HG02798 (cell line): ENCODE data around the gene DDX28.

Experiments used
- ATAC-seq: cut with Tn5 transposase; IDR thresholded peaks from one replicate; pipeline ENCODE4 v1.9.1; 2021; ENCODE audit warnings: mild to moderate bottlenecking; ENCODE audit not compliant: unreplicated experiment, poor library complexity

DDX28 gene

GRCh38 chr16:67971111-67971510 is 51.9 kb downstream of the DDX28 start:
- no peak for ATAC-seq
